ENCODE measurements around the gene IL31RA. TPM values are rescaled to one million over a fixed set of nuclear protein-coding genes. Genes with fewer than 3 reads are reported as not detected.

IL31RA gene
- total and polyA plus RNA-seq, 2 donors from 2014 or later: 0.44 TPM; not detected in 1

GRCh38 chr5:55904152-55904551 lies 53.0 kb downstream of the IL31RA start:
- Histone ChIP-seq H3K27ac (ENCODE audit: low read depth in 2 of 2, low read length in 2 of 2) (no peak overlapping the region), H3K4me3 (ENCODE audit: low read length in 3 of 3) (no peak overlapping the region), H3K27me3 (ENCODE audit: control insufficient read depth, insufficient read depth, low read length) (no peaks in the 10 kb centered on the region), H3K36me3 (ENCODE audit: control insufficient read depth in 2 of 3, insufficient read depth in 3 of 3, low read length in 3 of 3) (no peaks in the 10 kb centered on the region), H3K9me3 (ENCODE audit: control insufficient read depth in 2 of 3, insufficient read depth in 1 of 3, low read length in 3 of 3) (no peaks in the 10 kb centered on the region), H3K9ac (ENCODE audit: low read length in 3 of 3) (no peak overlapping the region), H3K4me1 (ENCODE audit: control insufficient read depth in 2 of 3, insufficient read depth in 2 of 3, low read depth in 1 of 3, low read length in 3 of 3) (no peaks in the 10 kb centered on the region)
- TF ChIP-seq CTCF (IDR thresholded peaks at IDR 0.05; ENCODE audit: borderline replicate concordance, extremely low read depth, insufficient read depth): no peak
- intact Hi-C loops (cut with DNase I): no loop called here
- FAIRE-seq (no peak), DNase-seq (no peak)

- intact Hi-C loops (cut with DNase I): no loop called here
- no peaks in the 10 kb centered on the region for H3K27me3 ChIP-seq (ENCODE audit: control insufficient read depth, insufficient read depth, low read length)
- FAIRE-seq (no peak), DNase-seq (no peak)
- TF ChIP-seq CTCF (IDR thresholded peaks at IDR 0.05; ENCODE audit: borderline replicate concordance, extremely low read depth, insufficient read depth): no peak
- no peaks in the 10 kb centered on the region for H3K4me1 ChIP-seq (ENCODE audit: control insufficient read depth in 2 of 3, insufficient read depth in 2 of 3, low read depth in 1 of 3, low read length in 3 of 3)
- H3K4me3 ChIP-seq (ENCODE audit: low read length in 3 of 3): no peak overlapping the region
- H3K9me3 ChIP-seq (ENCODE audit: control insufficient read depth in 2 of 3, insufficient read depth in 1 of 3, low read length in 3 of 3): no peaks in the 10 kb centered on the region
- no peaks in the 10 kb centered on the region for H3K36me3 ChIP-seq (ENCODE audit: control insufficient read depth in 2 of 3, insufficient read depth in 3 of 3, low read length in 3 of 3)
- no peak overlapping the region for H3K9ac ChIP-seq (ENCODE audit: low read length in 3 of 3)
- no peak overlapping the region for H3K27ac ChIP-seq (ENCODE audit: low read depth in 2 of 2, low read length in 2 of 2)
Observed at GRCh38 chr5:55905251-55905650, 54.1 kb downstream of the IL31RA start.

GRCh38 chr5:55907927-55908326 lies 56.8 kb downstream of the IL31RA start:
- FAIRE-seq: no peak

More at GRCh38 chr5:55907927-55908326, 56.8 kb downstream of the IL31RA start:
- no peak overlapping the region for H3K9ac ChIP-seq (ENCODE audit: low read length in 3 of 3)
- H3K36me3 ChIP-seq (ENCODE audit: control insufficient read depth in 2 of 3, insufficient read depth in 3 of 3, low read length in 3 of 3): no peaks in the 10 kb centered on the region
- H3K4me3 ChIP-seq (ENCODE audit: low read length in 3 of 3): no peak overlapping the region
- DNase-seq: no peak
- no peak for TF ChIP-seq CTCF (IDR thresholded peaks at IDR 0.05; ENCODE audit: borderline replicate concordance, extremely low read depth, insufficient read depth)
- H3K4me1 ChIP-seq (ENCODE audit: control insufficient read depth in 2 of 3, insufficient read depth in 2 of 3, low read depth in 1 of 3, low read length in 3 of 3): peaks cover 0 to under 1% (median 0%) of the 10 kb centered on the region in 3 donors
- no peak overlapping the region for H3K27ac ChIP-seq (ENCODE audit: low read depth in 2 of 2, low read length in 2 of 2)
- H3K9me3 ChIP-seq (ENCODE audit: control insufficient read depth in 2 of 3, insufficient read depth in 1 of 3, low read length in 3 of 3): no peaks in the 10 kb centered on the region
- intact Hi-C loops (cut with DNase I): no loop called here
- H3K27me3 ChIP-seq (ENCODE audit: control insufficient read depth, insufficient read depth, low read length): no peaks in the 10 kb centered on the region

Data from kidney (tissue), 14 donors.